ENCODE results near the gene AEN.

AEN gene

DNA sequence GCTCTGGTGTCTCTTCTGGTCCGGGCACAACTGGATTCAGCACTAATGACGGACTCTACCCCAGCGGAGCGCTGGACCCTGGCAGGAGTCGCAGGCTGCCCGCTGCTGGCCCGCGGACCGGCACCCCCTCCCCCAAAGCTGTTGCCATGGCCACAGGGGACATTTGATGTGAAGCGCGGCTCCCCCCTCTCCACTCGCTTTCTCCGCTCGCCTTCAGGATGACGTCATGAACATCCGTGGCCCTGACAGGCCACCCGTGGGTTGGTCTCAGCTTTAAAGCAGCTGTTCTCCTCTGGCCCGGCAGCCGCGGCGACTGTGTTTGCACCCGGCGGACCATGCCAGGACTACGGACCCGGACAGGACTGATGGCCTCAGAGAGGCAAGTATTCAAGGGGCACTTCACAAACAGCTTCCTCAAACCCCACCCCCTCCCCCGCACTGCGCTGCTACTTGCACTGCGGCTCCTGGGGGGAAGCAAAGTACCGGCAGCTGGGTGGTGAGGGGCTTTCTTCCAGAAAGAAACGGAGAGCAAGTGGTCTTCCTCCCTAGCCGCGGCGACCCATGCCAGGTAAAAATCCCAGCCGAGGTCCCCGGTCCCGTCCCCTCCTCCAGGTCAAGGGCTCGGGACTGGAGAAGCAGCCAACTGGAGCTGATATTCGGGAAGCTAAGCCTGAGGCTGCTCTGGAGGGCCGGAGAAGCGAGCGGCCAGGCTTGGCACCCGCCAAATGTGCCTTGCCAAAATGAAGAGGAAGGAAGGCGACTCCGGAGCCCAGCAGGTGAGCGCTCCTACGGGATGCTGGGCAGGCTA, 16.6 kb upstream of the AEN start:
- Histone ChIP-seq H3K27me3 (peaks cover 99% of the 10 kb centered on the region), H3K4me3 (ENCODE audit: low read depth in 1 of 2, low read length in 1 of 2) (no peak overlapping the region), H3K4me1 (ENCODE audit: control insufficient read depth in 1 of 2, insufficient read depth in 1 of 2, low read depth in 1 of 2, low read length in 1 of 2) (no peaks in the 10 kb centered on the region), H3K9me3 (no peaks in the 10 kb centered on the region), H3K27ac (no peak overlapping the region), H3K36me3 (no peaks in the 10 kb centered on the region)
- TF ChIP-seq CTCF (IDR thresholded peaks at IDR 0.05), result no peak

GRCh38 chr15:88605189-88606069, 15.7 kb upstream of the AEN start:
- Histone ChIP-seq H3K9me3 (no peaks in the 10 kb centered on the region), H3K27me3 (peaks cover 99% of the 10 kb centered on the region), H3K4me1 (ENCODE audit: control insufficient read depth in 1 of 2, insufficient read depth in 1 of 2, low read depth in 1 of 2, low read length in 1 of 2) (no peaks in the 10 kb centered on the region), H3K36me3 (no peaks in the 10 kb centered on the region), H3K27ac (no peak overlapping the region), H3K4me3 (ENCODE audit: low read depth in 1 of 2, low read length in 1 of 2) (no peak overlapping the region)
- TF ChIP-seq CTCF (IDR thresholded peaks at IDR 0.05), result no peak

DNA sequence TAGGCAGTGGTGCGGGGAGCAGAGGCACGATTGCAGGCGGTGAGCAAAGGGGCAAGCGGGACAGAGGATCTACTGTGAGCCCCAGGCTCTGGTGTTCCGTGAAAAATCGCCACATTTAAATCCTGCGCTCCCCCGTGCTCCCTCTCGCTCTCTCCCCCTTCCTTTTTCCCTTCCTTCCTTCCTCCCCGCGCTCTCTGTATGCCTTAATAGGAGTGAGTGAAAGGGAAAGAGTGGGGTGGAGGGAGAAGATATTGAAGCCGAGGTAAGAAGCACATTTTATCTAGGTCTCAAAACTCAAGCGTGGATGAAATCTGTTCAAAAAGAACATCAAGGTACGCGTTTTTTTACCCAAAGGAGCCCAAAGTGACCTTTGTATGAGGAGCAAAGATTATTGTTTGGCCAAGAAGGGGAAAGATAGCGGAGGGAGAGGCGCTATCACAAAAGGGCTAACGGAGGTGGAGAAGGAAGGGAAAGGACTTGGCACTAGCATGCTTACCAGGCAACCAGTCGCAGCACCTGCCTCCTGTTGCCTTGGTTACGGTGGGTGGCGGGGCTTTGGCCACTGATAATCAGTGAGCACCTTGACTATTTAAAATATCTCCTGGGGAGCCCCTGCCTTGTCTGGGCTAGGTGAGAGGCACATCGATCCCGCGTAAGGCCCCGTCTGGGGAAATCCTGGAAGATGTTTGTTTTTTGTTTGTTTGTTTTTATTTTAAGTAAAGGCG, 14.9 kb upstream of the AEN start:
- no peak overlapping the region for H3K27ac ChIP-seq
- TF ChIP-seq CTCF (IDR thresholded peaks at IDR 0.05), result no peak
- H3K4me3 ChIP-seq (ENCODE audit: low read depth in 1 of 2, low read length in 1 of 2), result no peak overlapping the region
- no peaks in the 10 kb centered on the region for H3K4me1 ChIP-seq (ENCODE audit: control insufficient read depth in 1 of 2, insufficient read depth in 1 of 2, low read depth in 1 of 2, low read length in 1 of 2)
- no peaks in the 10 kb centered on the region for H3K36me3 ChIP-seq
- peaks cover 99% of the 10 kb centered on the region for H3K27me3 ChIP-seq
- H3K9me3 ChIP-seq, result no peaks in the 10 kb centered on the region

DNA sequence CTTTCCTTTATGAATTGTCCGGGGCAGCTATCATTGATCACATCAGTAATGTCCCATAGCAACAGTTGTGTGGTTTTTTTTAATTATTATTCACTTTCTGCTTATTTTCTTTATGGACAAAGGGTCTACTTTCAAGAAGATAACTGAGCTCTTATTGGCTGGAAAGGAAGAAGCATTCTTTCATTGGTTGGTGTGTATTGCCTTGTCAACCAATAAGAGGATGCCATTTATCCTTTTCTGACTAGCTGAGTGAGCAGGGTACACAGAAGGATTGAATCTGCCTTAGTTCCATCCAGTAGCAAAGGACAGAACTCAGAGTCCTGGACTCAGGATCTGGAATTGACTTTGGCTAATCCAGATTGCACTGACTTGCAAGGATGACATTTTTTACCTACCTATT, 13.2 kb upstream of the AEN start:
- no peaks in the 10 kb centered on the region for H3K9me3 ChIP-seq
- H3K27ac ChIP-seq, result no peak overlapping the region
- no peaks in the 10 kb centered on the region for H3K4me1 ChIP-seq (ENCODE audit: control insufficient read depth in 1 of 2, insufficient read depth in 1 of 2, low read depth in 1 of 2, low read length in 1 of 2)
- no peaks in the 10 kb centered on the region for H3K36me3 ChIP-seq
- TF ChIP-seq CTCF (IDR thresholded peaks at IDR 0.05), result no peak
- H3K27me3 ChIP-seq, result peaks cover 92% of the 10 kb centered on the region
- H3K4me3 ChIP-seq (ENCODE audit: low read depth in 1 of 2, low read length in 1 of 2), result no peak overlapping the region

DNA sequence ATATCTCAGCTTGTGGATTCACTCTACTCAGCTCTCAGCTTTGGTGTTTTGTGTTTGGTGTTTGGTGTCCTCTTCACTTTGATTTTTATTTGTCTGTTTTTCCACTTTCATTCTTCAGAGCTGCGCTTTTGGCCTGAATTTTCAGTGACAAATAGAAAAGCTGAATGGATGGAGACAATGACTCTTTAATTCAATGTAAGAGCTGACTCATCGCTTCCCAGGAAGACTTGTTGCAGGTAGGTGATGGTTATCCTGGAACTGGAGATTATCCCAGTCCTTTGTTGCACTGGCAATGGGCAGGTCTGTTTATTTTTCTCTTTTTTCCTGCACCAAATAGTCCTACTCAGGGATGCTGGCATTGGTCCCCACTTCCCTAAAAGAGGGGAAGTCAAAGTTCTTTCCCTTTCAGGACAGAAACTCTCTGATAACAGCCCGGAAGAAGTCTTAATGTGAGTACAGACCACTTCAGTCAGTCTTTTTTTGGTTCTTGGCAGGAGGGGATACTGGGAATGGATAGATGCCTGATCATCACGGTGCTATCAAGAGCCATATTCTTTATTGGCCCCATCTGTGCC, 12.4 kb upstream of the AEN start:
- Histone ChIP-seq H3K27ac (no peak overlapping the region), H3K4me1 (ENCODE audit: control insufficient read depth in 1 of 2, insufficient read depth in 1 of 2, low read depth in 1 of 2, low read length in 1 of 2) (no peaks in the 10 kb centered on the region), H3K4me3 (ENCODE audit: low read depth in 1 of 2, low read length in 1 of 2) (no peak overlapping the region), H3K27me3 (peaks cover 92% of the 10 kb centered on the region), H3K36me3 (no peaks in the 10 kb centered on the region), H3K9me3 (no peaks in the 10 kb centered on the region)
- no peak for TF ChIP-seq CTCF (IDR thresholded peaks at IDR 0.05)
